GM23248 (cell line): ENCODE results near the gene PIEZO1. TPM values are rescaled to one million over a fixed set of nuclear protein-coding genes. Genes with fewer than 3 reads are reported as not detected.

ENCODE experiments used
- DNase-seq: peaks from one replicate; pipeline ENCODE4 v3.0.0-alpha.2; 2015
- H2AFZ ChIP-seq: fragments of 200-600 bp; sonication (generic); 2 replicates; pipeline ENCODE4 v1.6.1; 2016; ENCODE audit warnings: antibody characterized with exemption
- H3F3A ChIP-seq: fragments of 200-600 bp; sonication (generic); 2 replicates; pipeline ENCODE4 v1.6.1; 2016; ENCODE audit warnings: mild to moderate bottlenecking, antibody characterized with exemption, mixed run types; ENCODE audit not compliant: insufficient read depth
- H3K27ac ChIP-seq: fragments of 200-600 bp; sonication (generic); 2 replicates; pipeline ENCODE4 v1.5.1; 2016; ENCODE audit warnings: mild to moderate bottlenecking
- H3K27me3 ChIP-seq: fragments of 200-600 bp; sonication (generic); replicated peaks from 2 replicates; pipeline ENCODE4 v1.6.1; 2016; ENCODE audit warnings: mild to moderate bottlenecking; ENCODE audit not compliant: insufficient read depth
- H3K36me3 ChIP-seq: fragments of 200-600 bp; sonication (generic); 2 replicates; pipeline ENCODE4 v1.6.1; 2016; ENCODE audit warnings: low read depth, mild to moderate bottlenecking
- H3K4me1 ChIP-seq: fragments of 200-600 bp; sonication (generic); 2 replicates; pipeline ENCODE4 v1.6.1; 2016; ENCODE audit warnings: mild to moderate bottlenecking; ENCODE audit not compliant: insufficient read depth
- H3K4me2 ChIP-seq: fragments of 200-600 bp; sonication (generic); one replicate; pipeline ENCODE4 v1.6.1; 2016; ENCODE audit warnings: mild to moderate bottlenecking; ENCODE audit not compliant: unreplicated experiment
- H3K4me3 ChIP-seq: fragments of 200-600 bp; sonication (generic); 2 replicates; pipeline ENCODE4 v1.5.1; 2016; ENCODE audit warnings: mild to moderate bottlenecking
- H3K79me2 ChIP-seq: fragments of 200-600 bp; sonication (generic); 2 replicates; pipeline ENCODE4 v1.6.1; 2016; ENCODE audit warnings: mild to moderate bottlenecking; ENCODE audit not compliant: insufficient read depth
- H3K9ac ChIP-seq: fragments of 200-600 bp; sonication (generic); 2 replicates; pipeline ENCODE4 v1.6.1; 2016; ENCODE audit warnings: mild to moderate bottlenecking
- H3K9me2 ChIP-seq: fragments of 200-600 bp; sonication (generic); 2 replicates; pipeline ENCODE4 v1.6.1; 2016; ENCODE audit warnings: mixed run types, mild to moderate bottlenecking, moderate library complexity; ENCODE audit not compliant: insufficient read depth
- H3K9me3 ChIP-seq: fragments of 200-600 bp; sonication (generic); one replicate; pipeline ENCODE4 v1.6.1; 2017; ENCODE audit warnings: low read depth
- H4K20me1 ChIP-seq: fragments of 200-600 bp; sonication (generic); 2 replicates; pipeline ENCODE4 v1.6.0; 2016; ENCODE audit not compliant: insufficient read depth
- EZH2 ChIP-seq: fragments of 200-600 bp; sonication (generic); IDR thresholded peaks from 2 replicates; pipeline ENCODE4 v1.6.1; 2018; ENCODE audit warnings: antibody characterized with exemption, mild to moderate bottlenecking; ENCODE audit not compliant: insufficient read depth, poor library complexity, severe bottlenecking
- EZH2phosphoT487 ChIP-seq: fragments of 200-600 bp; sonication (generic); IDR thresholded peaks from 2 replicates; pipeline ENCODE4 v1.6.1; 2018; ENCODE audit warnings: antibody characterized with exemption, moderate library complexity, mild to moderate bottlenecking, low read depth; ENCODE audit not compliant: insufficient read depth
- WGBS, 2 experiments: methylation state at CpG; one replicate each; pipeline ENCODE4 v1.1.6; 2015 to 2017; ENCODE audit warnings: low lambda C conversion rate in 2 of 2, low coverage in 1 of 2; ENCODE audit errors: missing lambda C conversion rate in 2 of 2; 5-methylcytosine and 5-hydroxymethylcytosine counted together
- in situ Hi-C: fragments of 300-500 bp; cut with MboI; formaldehyde crosslinking; loops from 2 replicates; pipeline ENCODE4 v1.15.0; 2020
- polyA plus RNA-seq: library from polyadenylated mRNA; unstranded; fragments of >200 nt; fragmentation: Nextera tagmentation; extraction: Ambion mirVana; gene quantifications from 2 replicates; pipeline ENCODE4 v1.2.1, GENCODE V29; 2016
- total RNA-seq: library from RNA; depleted of rRNA; stranded (reverse); fragments of >200 nt; shearing (Covaris generic); gene quantifications from 2 replicates; pipeline ENCODE4 v1.2.3, GENCODE V29; 2014

Gene PIEZO1
- total and polyA plus RNA-seq, 2 experiments from 2014 or later = 95.3 to 223 TPM

- WGBS, 2 experiments = 92 to 94% methylated on average over 11 of the region's 11 CpGs
- Histone ChIP-seq H3K4me1 (no peaks in the 10 kb centered on the region; the same call in 1 of the 2 replicates), H3K4me2 (no peak overlapping the region), H3K36me3 (no peaks in the 10 kb centered on the region; the same call in 1 of the 2 replicates), H3K9me3 (no peaks in the 10 kb centered on the region), H4K20me1 (peaks cover 12% of the 10 kb centered on the region), H3K27me3 (no peaks in the 10 kb centered on the region), H3K27ac (no peak overlapping the region), H3F3A (no peaks in the 10 kb centered on the region), H3K4me3 (no peak overlapping the region), H3K79me2 (peaks cover 100% of the 10 kb centered on the region), H2AFZ (no peak overlapping the region), H3K9me2 (no peaks in the 10 kb centered on the region), H3K9ac (no peak overlapping the region)
- no peak for DNase-seq
- no peak for TF ChIP-seq EZH2
- TF ChIP-seq EZH2phosphoT487 = no peak
- in situ Hi-C loops = no loop called here
Observed at GRCh38 chr16:88761143-88761534, 23.9 kb downstream of the PIEZO1 start.

- no peak for TF ChIP-seq EZH2phosphoT487
- no peak for TF ChIP-seq EZH2
- 92 to 95% methylated on average over 24 of the region's 24 CpGs for whole genome bisulfite sequencing, 2 experiments
- Histone ChIP-seq H3F3A (no peaks in the 10 kb centered on the region), H4K20me1 (peaks cover 12% of the 10 kb centered on the region), H3K4me2 (no peak overlapping the region), H3K9ac (no peak overlapping the region), H3K79me2 (peaks cover 100% of the 10 kb centered on the region), H2AFZ (no peak overlapping the region), H3K27ac (no peak overlapping the region), H3K4me3 (no peak overlapping the region), H3K36me3 (no peaks in the 10 kb centered on the region; the same call in 1 of the 2 replicates), H3K9me3 (no peaks in the 10 kb centered on the region), H3K4me1 (peaks cover 3% of the 10 kb centered on the region), H3K9me2 (no peaks in the 10 kb centered on the region), H3K27me3 (no peaks in the 10 kb centered on the region)
- no peak for DNase-seq
- in situ Hi-C loops = no loop called here
Observed at GRCh38 chr16:88760424-88761142, 24.4 kb downstream of the PIEZO1 start.

GRCh38 chr16:88759976-88760350 lies 25.1 kb downstream of the PIEZO1 start:
- Histone ChIP-seq H3K27ac (no peak overlapping the region), H3K4me3 (no peak overlapping the region), H2AFZ (no peak overlapping the region), H3K4me2 (no peak overlapping the region), H3K9ac (no peak overlapping the region), H3K4me1 (peaks cover 8% of the 10 kb centered on the region), H3K36me3 (no peaks in the 10 kb centered on the region; the same call in 1 of the 2 replicates), H3F3A (no peaks in the 10 kb centered on the region), H3K9me3 (no peaks in the 10 kb centered on the region), H3K79me2 (peaks cover 100% of the 10 kb centered on the region), H3K27me3 (no peaks in the 10 kb centered on the region), H4K20me1 (peaks cover 12% of the 10 kb centered on the region), H3K9me2 (no peaks in the 10 kb centered on the region)
- WGBS, 2 experiments = 97 to 98% methylated on average over 16 to 22 of the region's 22 CpGs
- no peak for DNase-seq
- TF ChIP-seq EZH2phosphoT487 (no peak), EZH2 (no peak)
- in situ Hi-C loops = no loop called here

- no peak for DNase-seq
- Histone ChIP-seq H3K27ac (no peak overlapping the region), H3K4me1 (peaks cover 13% of the 10 kb centered on the region), H3K79me2 (peaks cover 100% of the 10 kb centered on the region), H3K9me2 (no peaks in the 10 kb centered on the region), H3F3A (no peaks in the 10 kb centered on the region), H3K4me3 (no peak overlapping the region), H3K4me2 (no peak overlapping the region), H4K20me1 (peaks cover 12% of the 10 kb centered on the region), H3K27me3 (no peaks in the 10 kb centered on the region), H3K9ac (no peak overlapping the region), H2AFZ (no peak overlapping the region), H3K9me3 (no peaks in the 10 kb centered on the region), H3K36me3 (no peaks in the 10 kb centered on the region; the same call in 1 of the 2 replicates)
- in situ Hi-C loops = no loop called here
- WGBS, 2 experiments = 84 to 89% methylated on average over 20 to 26 of the region's 26 CpGs
- TF ChIP-seq EZH2phosphoT487 (no peak), EZH2 (no peak)
Observed at GRCh38 chr16:88759245-88759975, 25.6 kb downstream of the PIEZO1 start.
